RWPE2 (cell line): ENCODE measurements around the gene TM9SF1.

ENCODE experiments used
- ATAC-seq: fragments of 200-7000 bp; cut with Tn5 transposase; 3 replicates; pipeline ENCODE4 v1.9.1; 2021; ENCODE audit warnings: low read depth
- DNase-seq: peaks from one replicate; pipeline ENCODE4 v3.0.0-alpha.2; 2020; ENCODE audit warnings: low spot score
- H3K27ac ChIP-seq: fragments of 450-650 bp; 2 replicates; pipeline ENCODE4 v1.5.1; 2017; ENCODE audit warnings: mild to moderate bottlenecking; ENCODE audit not compliant: poor library complexity, severe bottlenecking
- H3K27me3 ChIP-seq: fragments of 250-450 bp; sonication (Bioruptor Pico); 2 replicates; pipeline ENCODE4 v1.5.1; 2021; ENCODE audit warnings: mild to moderate bottlenecking, moderate library complexity; ENCODE audit not compliant: insufficient read depth, poor library complexity, severe bottlenecking
- H3K36me3 ChIP-seq: fragments of 250-450 bp; sonication (Bioruptor Pico); 2 replicates; pipeline ENCODE4 v1.5.1; 2020; ENCODE audit warnings: low read depth, mild to moderate bottlenecking, moderate library complexity
- H3K4me1 ChIP-seq: fragments of 250-450 bp; sonication (Bioruptor Pico); 2 replicates; pipeline ENCODE4 v1.5.1; 2021; ENCODE audit warnings: mild to moderate bottlenecking, moderate library complexity; ENCODE audit not compliant: insufficient read depth, poor library complexity, severe bottlenecking
- H3K4me3 ChIP-seq: fragments of 250-450 bp; sonication (Bioruptor Pico); 2 replicates; pipeline ENCODE4 v1.5.1; 2021; ENCODE audit warnings: mild to moderate bottlenecking, moderate library complexity; ENCODE audit not compliant: severe bottlenecking
- H3K9me3 ChIP-seq: fragments of 250-450 bp; sonication (Bioruptor Pico); 2 replicates; pipeline ENCODE4 v1.5.1; 2021; ENCODE audit warnings: mild to moderate bottlenecking, moderate library complexity; ENCODE audit not compliant: severe bottlenecking
- CTCF ChIP-seq: fragments of 450-650 bp; IDR thresholded peaks from one replicate; pipeline ENCODE4 v1.5.1; 2017; ENCODE audit warnings: mild to moderate bottlenecking, moderate library complexity; ENCODE audit not compliant: poor library complexity, severe bottlenecking

The TM9SF1 gene

GRCh38 chr14:24185026-24185425 lies 10.2 kb downstream of the TM9SF1 start:
- H3K27ac ChIP-seq: no peak overlapping the region
- no peak overlapping the region for H3K4me3 ChIP-seq
- DNase-seq (no peak), ATAC-seq (no peak)
- no peak for TF ChIP-seq CTCF
- no peaks in the 10 kb centered on the region for H3K9me3 ChIP-seq
- peaks cover 74% of the 10 kb centered on the region for H3K36me3 ChIP-seq
- peaks cover 4% of the 10 kb centered on the region for H3K4me1 ChIP-seq
- no peaks in the 10 kb centered on the region for H3K27me3 ChIP-seq

GRCh38 chr14:24184104-24184970 lies 10.9 kb downstream of the TM9SF1 start:
- no peaks in the 10 kb centered on the region for H3K27me3 ChIP-seq
- TF ChIP-seq CTCF: no peak
- no peaks in the 10 kb centered on the region for H3K9me3 ChIP-seq
- peaks cover 78% of the 10 kb centered on the region for H3K36me3 ChIP-seq
- no peak overlapping the region for H3K4me3 ChIP-seq
- peak; percentile 67 for DNase-seq
- peaks cover 4% of the 10 kb centered on the region for H3K4me1 ChIP-seq
- H3K27ac ChIP-seq: no peak overlapping the region
- no peak for ATAC-seq

- peak; percentile 69 for DNase-seq
- no peak for ATAC-seq
- Histone ChIP-seq H3K4me3 (no peak overlapping the region), H3K27ac (no peak overlapping the region), H3K27me3 (no peaks in the 10 kb centered on the region), H3K36me3 (peaks cover 81% of the 10 kb centered on the region), H3K9me3 (no peaks in the 10 kb centered on the region), H3K4me1 (no peaks in the 10 kb centered on the region)
- no peak for TF ChIP-seq CTCF
Observed at GRCh38 chr14:24183014-24183481, 12.2 kb downstream of the TM9SF1 start.

GRCh38 chr14:24182110-24182882 lies 12.9 kb downstream of the TM9SF1 start:
- no peak for ATAC-seq
- DNase-seq: peak; percentile 57
- Histone ChIP-seq H3K4me1 (no peaks in the 10 kb centered on the region), H3K27ac (no peak overlapping the region), H3K27me3 (no peaks in the 10 kb centered on the region), H3K9me3 (no peaks in the 10 kb centered on the region), H3K4me3 (no peak overlapping the region), H3K36me3 (peaks cover 75% of the 10 kb centered on the region)
- no peak for TF ChIP-seq CTCF
